Measurements from ENCODE around the gene FBXW12. TPM values are rescaled to one million over a fixed set of nuclear protein-coding genes. Genes with fewer than 3 reads are reported as not detected.

Gene FBXW12
- total and polyA plus RNA-seq, 2 experiments from 2014 or later: 0.39 to 0.51 TPM

DNA sequence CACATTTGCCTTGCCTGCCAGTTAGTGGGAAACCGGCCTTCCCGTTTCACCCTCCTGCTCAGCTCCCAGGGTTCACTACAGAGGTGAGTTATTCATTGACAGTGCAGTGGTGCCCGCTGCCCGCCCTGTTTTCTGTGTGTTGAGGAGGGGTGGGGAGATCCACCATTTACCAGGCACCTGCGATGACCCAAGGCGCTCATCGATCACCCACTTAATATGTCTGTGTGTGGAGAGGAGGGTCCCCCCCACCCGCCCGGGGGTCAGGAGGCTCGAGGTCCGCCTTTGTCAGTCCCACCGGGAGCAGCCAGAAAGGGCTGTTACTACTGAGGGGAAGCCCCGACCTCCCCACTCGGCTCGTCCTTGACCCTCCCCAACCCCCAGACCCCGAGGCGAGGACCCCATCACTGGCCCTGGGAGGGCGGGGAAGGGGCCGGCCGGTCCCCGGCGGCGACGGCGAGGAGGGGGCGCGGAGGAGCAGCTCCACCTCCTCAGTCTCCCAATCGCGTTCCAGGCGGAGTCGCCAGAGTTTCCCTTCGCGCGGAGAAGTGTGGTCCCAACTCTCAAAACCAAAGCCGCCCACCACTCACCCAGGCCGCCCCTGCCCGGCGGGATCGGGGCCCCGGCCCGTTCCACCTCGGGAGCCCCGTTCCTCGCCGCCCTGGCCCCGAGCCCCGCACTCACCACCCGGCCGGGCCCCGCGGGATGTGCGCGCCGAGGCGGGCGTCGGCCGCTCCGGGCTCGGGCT lies 56.7 kb downstream of the FBXW12 start:
- DNase-seq (ENCODE audit: low read depth in 1 of 2, low spot score in 1 of 2): peak; percentile 20 to 67
- Histone ChIP-seq H3K4me1 (ENCODE audit: low read depth) (peaks cover 33% of the 10 kb centered on the region), H3K27ac (peak overlapping the region; percentile 80)

DNA sequence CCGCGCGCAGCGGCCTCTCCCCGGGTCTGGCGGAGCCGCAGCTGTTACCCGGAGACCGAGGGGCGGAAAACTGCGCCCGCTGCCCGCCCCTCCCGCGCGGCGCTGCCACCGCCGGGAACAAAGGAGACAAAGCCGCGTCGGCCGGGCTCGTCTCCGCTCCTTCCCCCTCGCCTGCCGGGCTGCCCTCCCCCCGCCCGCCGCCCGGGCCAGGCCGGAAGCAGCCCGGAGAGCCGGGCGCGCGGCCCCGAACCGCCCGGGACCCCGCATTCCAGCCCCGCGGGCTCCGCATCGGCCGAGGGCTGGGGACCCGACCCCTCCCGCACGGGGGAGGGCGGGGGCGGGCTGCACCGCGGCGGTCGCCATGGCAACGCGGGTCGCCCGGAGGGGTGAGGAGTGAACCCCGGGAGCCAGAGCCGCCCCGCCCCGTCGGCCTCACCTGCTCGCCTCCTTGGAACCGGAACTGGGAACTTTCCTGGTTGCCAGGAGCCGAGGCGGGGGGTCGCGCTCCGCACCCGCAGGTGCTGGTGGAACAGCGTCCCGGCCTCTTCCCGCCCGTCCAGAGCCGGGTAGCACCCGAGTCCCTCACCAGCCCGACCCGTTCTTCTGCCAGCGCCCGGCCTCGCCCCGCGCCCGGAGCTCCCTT lies 57.4 kb downstream of the FBXW12 start:
- Histone ChIP-seq H3K4me1 (ENCODE audit: low read depth) (peaks cover 33% of the 10 kb centered on the region), H3K9me3 (ENCODE audit: low read depth) (no peaks in the 10 kb centered on the region), H3K27me3 (no peaks in the 10 kb centered on the region), H3K36me3 (no peaks in the 10 kb centered on the region), H3K27ac (peak overlapping the region; percentile 80), H3K4me3 (peak overlapping the region; percentile 62)
- peak; percentile 44 to 60 for DNase-seq (ENCODE audit: low read depth in 1 of 2, low spot score in 1 of 2)
- TF ChIP-seq, protein P1, sequence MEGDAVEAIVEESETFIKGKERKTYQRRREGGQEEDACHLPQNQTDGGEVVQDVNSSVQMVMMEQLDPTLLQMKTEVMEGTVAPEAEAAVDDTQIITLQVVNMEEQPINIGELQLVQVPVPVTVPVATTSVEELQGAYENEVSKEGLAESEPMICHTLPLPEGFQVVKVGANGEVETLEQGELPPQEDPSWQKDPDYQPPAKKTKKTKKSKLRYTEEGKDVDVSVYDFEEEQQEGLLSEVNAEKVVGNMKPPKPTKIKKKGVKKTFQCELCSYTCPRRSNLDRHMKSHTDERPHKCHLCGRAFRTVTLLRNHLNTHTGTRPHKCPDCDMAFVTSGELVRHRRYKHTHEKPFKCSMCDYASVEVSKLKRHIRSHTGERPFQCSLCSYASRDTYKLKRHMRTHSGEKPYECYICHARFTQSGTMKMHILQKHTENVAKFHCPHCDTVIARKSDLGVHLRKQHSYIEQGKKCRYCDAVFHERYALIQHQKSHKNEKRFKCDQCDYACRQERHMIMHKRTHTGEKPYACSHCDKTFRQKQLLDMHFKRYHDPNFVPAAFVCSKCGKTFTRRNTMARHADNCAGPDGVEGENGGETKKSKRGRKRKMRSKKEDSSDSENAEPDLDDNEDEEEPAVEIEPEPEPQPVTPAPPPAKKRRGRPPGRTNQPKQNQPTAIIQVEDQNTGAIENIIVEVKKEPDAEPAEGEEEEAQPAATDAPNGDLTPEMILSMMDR (IDR thresholded peaks at IDR 0.05; ENCODE audit: low read depth, low read length): no peak

More for the DNA sequence above, 56.7 kb downstream of the FBXW12 start:
- H3K4me3 ChIP-seq: peak overlapping the region; percentile 62
- no peaks in the 10 kb centered on the region for H3K9me3 ChIP-seq (ENCODE audit: low read depth)
- no peaks in the 10 kb centered on the region for H3K36me3 ChIP-seq
- H3K27me3 ChIP-seq: no peaks in the 10 kb centered on the region
- TF ChIP-seq, protein P1 (IDR thresholded peaks at IDR 0.05; ENCODE audit: low read depth, low read length): no peak

DNA sequence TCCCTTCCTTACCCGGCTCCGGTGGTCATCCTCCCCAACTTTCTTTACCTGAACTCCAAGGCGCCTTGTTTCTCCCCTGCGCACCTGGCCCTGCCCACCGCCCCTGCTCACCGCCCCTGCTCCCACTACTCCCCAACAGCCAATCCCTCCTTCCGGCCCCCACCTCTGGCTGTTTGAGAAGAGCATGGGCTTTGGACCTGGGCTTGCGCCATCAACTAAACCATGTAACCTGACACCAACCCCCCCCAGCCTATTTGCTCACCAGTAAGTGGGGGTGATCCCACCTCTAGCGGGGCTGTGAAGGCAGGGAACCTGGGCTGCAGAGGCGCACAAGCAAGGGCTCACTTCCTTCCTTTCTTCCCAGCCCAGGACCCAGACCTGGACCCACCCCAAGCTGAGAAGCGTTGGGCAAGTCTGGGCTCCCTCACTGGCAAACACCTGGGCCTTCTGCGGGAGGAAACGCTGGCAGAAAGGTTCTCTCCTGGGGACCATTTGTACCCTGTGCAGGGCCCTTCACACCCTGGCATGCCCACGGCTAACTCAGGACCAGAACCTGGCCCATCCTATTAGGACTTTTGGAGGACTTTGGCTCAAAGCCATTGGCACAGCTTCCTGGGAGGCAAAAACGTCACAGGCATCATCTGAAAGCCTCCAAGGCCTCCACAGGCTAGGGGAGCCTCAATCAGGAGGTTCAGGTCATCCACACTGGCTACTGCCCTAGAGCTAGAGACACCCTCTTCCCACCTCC lies 58.1 kb downstream of the FBXW12 start, which contains the start of gene PLXNB1:
Gene PLXNB1, minus strand, starts transcription at position 127 of the 748 bp plus-strand sequence. CDS start 5,475 bp downstream, outside the sequence.
- H3K27ac ChIP-seq: peak within 1 kb of the TSS; percentile 80
- peak; percentile 73 to 76 for DNase-seq (ENCODE audit: low read depth in 1 of 2, low spot score in 1 of 2)

DNA sequence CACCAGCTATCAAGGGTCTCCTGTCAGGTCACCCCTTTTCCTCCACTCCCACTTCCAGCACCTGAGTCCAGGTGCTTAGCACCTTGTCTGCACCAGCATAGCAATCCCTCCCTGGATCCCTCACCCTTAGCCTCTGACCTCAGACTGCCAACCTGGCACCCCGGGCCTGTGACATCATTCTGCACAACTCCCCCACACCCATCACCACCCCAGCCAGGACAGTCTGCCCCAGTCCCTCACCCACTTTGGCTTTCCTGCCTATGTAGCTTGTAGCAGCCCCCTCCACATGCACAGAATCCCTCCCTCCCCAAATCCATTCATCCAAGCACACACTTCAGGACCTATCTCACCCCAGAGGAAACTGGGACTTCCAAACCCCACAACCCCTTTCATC lies 58.7 kb downstream of the FBXW12 start:
- H3K36me3 ChIP-seq: no peaks in the 10 kb centered on the region
- no peak for DNase-seq (ENCODE audit: low read depth in 1 of 2, low spot score in 1 of 2)
- H3K4me3 ChIP-seq: no peak overlapping the region
- TF ChIP-seq, protein P1 (IDR thresholded peaks at IDR 0.05; ENCODE audit: low read depth, low read length): no peak
- H3K4me1 ChIP-seq (ENCODE audit: low read depth): peaks cover 23% of the 10 kb centered on the region
- no peaks in the 10 kb centered on the region for H3K27me3 ChIP-seq
- no peaks in the 10 kb centered on the region for H3K9me3 ChIP-seq (ENCODE audit: low read depth)
- H3K27ac ChIP-seq: no peak overlapping the region

More for the DNA sequence above, 58.1 kb downstream of the FBXW12 start, which contains the start of gene PLXNB1:
- TF ChIP-seq, protein P1 (IDR thresholded peaks at IDR 0.05; ENCODE audit: low read depth, low read length): no peak
- Histone ChIP-seq H3K9me3 (ENCODE audit: low read depth) (no peaks in the 10 kb centered on the region), H3K4me1 (ENCODE audit: low read depth) (peaks cover 28% of the 10 kb centered on the region), H3K27me3 (no peaks in the 10 kb centered on the region), H3K36me3 (no peaks in the 10 kb centered on the region), H3K4me3 (peak within 1 kb of the TSS; percentile 62)

DNA sequence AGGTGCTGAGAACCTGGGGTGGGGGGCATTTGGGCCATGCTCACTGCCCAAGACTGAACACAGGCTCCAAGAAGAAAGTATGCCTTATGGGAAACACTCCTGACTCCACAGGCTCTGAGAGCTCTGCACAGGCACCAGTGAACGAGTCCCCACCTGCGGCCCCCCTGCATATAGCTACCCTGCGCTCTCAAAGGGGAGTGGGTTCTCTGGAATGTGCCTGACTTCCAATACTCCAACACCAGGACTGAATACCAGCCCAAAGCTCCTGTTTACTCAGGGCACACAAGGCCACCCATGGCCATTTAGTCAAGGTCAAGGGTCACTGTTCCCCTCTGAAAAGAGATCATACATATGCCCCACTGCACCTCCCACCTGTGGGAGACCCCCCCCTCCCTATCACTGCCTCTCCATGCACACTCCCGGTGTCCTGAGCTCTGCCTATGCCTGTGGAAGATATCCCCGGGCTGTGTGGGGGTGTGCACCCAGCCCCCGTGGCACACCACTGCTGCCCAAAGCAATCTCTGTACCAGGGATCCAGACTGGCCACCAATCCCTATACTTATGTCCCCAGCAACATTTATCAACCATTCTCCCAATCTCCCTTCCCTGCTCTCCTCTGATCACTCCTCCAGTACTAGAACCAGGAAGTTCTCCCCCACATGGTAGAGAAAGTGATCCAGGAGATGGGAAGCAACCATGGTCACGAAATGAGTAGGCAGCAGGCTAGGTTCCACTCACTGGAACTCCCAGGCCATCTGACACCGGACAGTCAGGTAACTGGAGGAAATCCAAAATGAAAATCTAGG lies 59.4 kb downstream of the FBXW12 start:
- no peaks in the 10 kb centered on the region for H3K36me3 ChIP-seq
- no peak overlapping the region for H3K27ac ChIP-seq
- TF ChIP-seq, protein P1 (IDR thresholded peaks at IDR 0.05; ENCODE audit: low read depth, low read length): no peak
- peaks cover 15% of the 10 kb centered on the region for H3K4me1 ChIP-seq (ENCODE audit: low read depth)
- no peaks in the 10 kb centered on the region for H3K9me3 ChIP-seq (ENCODE audit: low read depth)
- no peak for DNase-seq (ENCODE audit: low read depth in 1 of 2, low spot score in 1 of 2)
- H3K27me3 ChIP-seq: no peaks in the 10 kb centered on the region
- H3K4me3 ChIP-seq: no peak overlapping the region

Measured in cardiac muscle cell (in vitro differentiated cells and primary cell).